ENCODE results near the gene C5orf22.

DNA sequence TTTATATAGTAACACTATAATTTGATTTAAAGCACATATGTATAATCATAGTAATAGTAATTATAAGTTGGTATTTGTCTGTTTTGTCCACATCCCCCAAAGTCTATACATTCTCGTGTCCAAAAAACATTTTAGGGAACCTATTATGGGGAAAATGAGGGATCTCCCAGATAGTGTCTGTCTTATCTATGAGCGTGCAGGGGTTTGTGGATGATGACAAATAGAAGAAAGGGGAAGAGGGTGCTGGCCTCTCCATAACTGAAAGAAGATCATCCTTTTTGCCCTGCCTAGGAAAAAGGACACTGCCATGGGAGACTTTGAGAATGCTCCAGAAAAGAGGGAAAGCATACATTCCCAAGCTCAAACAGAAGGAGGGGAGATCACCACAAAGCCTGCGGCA, 45.3 kb downstream of the C5orf22 start:
- TF ChIP-seq, protein P1, sequence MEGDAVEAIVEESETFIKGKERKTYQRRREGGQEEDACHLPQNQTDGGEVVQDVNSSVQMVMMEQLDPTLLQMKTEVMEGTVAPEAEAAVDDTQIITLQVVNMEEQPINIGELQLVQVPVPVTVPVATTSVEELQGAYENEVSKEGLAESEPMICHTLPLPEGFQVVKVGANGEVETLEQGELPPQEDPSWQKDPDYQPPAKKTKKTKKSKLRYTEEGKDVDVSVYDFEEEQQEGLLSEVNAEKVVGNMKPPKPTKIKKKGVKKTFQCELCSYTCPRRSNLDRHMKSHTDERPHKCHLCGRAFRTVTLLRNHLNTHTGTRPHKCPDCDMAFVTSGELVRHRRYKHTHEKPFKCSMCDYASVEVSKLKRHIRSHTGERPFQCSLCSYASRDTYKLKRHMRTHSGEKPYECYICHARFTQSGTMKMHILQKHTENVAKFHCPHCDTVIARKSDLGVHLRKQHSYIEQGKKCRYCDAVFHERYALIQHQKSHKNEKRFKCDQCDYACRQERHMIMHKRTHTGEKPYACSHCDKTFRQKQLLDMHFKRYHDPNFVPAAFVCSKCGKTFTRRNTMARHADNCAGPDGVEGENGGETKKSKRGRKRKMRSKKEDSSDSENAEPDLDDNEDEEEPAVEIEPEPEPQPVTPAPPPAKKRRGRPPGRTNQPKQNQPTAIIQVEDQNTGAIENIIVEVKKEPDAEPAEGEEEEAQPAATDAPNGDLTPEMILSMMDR (conservative IDR thresholded peaks at IDR 0.05; ENCODE audit: low read length): no peak
- TF ChIP-seq EZH2phosphoT487 (IDR thresholded peaks at IDR 0.05; ENCODE audit: borderline replicate concordance): no peak
